GM19239 (cell line): Measurements from ENCODE around the gene RC3H1.
"Not testable (repeated sequence)": the region's sequence is repeated elsewhere in the genome, so short reads cannot be mapped to it uniquely, and the experiment has no call there.

Experiments
- DNase-seq: peaks from one replicate; pipeline ENCODE4 v3.0.0; 2011; ENCODE audit warnings: low spot score; ENCODE audit not compliant: insufficient read length
- FAIRE-seq: peaks from 2 replicates; lab custom pipeline; 2011; peaks lifted over from hg19 to GRCh38; lab: Jason Lieb, UNC

The RC3H1 gene, protein sequence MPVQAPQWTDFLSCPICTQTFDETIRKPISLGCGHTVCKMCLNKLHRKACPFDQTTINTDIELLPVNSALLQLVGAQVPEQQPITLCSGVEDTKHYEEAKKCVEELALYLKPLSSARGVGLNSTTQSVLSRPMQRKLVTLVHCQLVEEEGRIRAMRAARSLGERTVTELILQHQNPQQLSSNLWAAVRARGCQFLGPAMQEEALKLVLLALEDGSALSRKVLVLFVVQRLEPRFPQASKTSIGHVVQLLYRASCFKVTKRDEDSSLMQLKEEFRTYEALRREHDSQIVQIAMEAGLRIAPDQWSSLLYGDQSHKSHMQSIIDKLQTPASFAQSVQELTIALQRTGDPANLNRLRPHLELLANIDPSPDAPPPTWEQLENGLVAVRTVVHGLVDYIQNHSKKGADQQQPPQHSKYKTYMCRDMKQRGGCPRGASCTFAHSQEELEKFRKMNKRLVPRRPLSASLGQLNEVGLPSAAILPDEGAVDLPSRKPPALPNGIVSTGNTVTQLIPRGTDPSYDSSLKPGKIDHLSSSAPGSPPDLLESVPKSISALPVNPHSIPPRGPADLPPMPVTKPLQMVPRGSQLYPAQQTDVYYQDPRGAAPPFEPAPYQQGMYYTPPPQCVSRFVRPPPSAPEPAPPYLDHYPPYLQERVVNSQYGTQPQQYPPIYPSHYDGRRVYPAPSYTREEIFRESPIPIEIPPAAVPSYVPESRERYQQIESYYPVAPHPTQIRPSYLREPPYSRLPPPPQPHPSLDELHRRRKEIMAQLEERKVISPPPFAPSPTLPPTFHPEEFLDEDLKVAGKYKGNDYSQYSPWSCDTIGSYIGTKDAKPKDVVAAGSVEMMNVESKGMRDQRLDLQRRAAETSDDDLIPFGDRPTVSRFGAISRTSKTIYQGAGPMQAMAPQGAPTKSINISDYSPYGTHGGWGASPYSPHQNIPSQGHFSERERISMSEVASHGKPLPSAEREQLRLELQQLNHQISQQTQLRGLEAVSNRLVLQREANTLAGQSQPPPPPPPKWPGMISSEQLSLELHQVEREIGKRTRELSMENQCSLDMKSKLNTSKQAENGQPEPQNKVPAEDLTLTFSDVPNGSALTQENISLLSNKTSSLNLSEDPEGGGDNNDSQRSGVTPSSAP

DNA sequence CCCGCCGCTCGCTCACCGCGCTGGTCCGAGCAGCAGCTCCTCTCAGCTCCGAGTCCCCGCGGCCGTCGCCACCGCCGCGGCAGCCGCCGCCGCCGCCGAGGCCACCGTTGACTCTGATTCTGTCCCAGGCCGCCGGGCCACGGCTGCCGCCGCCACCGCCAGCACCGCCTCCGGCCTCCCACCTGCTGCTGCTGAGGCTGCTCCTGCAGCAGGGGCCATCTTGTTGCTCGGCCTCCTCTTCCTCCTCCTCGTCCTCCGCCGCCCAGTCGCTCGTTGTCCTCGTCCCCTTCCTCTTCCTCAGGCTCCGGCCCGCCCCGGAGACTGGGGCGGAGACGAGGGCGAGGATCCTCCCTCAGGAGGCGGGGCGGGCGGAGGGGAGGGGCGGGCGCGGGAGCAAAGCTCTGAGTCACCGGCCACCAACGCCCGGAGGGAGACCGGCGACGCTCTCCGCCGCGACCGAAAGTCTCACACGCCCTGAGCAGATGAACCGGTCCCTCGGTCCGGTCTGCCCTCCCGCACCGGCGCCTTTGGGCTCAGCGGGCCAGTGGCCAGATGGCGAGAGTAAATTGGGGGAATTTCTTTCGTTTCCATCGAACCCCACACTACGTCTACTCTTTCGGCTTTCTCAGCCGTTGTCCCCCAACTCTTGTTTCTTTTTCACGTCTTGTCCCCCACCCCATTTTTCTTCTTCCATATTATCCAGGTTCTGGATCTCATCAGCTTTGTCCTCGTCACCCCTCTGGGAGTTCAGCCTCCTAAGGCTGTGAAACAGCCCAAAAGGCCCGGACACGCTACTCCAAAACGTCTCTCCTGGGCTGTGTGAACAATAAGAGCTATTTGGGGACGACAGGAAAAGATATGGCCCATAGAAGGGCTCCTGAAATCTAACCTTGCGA is at the start of gene RC3H1:
Gene RC3H1 (minus strand): TSS at position 278 of the 896 bp plus-strand sequence. CDS start 29,372 bp downstream, outside the sequence.
- FAIRE-seq (peak; percentile 92), DNase-seq (peak; percentile 72)

DNA sequence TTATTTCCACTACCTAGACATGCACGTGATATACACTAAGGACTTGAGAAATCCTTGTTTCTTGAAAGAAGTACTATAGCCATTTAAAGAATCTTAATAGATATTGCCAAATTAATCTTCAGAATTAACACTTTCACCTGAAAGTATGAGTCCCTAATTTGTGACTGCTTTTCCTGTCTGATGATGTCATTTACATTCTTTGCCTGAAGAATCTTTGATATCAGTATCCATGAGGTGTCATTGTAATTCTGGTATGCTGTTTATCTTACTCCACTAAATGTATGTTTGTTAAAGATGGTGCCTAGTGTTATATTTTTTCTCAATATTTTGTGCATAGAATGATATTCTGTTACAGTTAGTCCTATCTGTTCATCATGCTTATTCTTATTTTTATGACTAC is 48.5 kb upstream of the RC3H1 start:
- FAIRE-seq (no peak), DNase-seq (no peak)

DNA sequence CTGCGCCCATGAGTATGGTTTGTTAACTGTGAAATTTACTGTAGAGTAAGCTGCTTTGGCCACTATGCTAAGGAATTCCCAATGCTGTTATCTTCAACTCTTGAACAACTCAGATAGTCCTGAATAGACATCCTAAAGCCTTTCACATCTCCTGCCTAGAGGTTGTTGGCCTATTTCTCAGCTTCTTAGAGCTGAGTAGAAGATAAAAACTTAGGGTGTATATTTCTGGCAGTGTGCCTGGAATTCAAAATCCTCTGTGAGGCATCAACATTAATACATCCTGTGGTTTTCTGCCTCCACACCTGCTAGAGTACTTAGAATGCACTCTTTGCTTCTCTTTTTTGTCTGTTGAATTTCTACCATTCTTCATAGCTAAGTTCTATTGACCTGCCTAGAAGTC is 45.8 kb upstream of the RC3H1 start:
- DNase-seq (no peak), FAIRE-seq (no peak)

DNA sequence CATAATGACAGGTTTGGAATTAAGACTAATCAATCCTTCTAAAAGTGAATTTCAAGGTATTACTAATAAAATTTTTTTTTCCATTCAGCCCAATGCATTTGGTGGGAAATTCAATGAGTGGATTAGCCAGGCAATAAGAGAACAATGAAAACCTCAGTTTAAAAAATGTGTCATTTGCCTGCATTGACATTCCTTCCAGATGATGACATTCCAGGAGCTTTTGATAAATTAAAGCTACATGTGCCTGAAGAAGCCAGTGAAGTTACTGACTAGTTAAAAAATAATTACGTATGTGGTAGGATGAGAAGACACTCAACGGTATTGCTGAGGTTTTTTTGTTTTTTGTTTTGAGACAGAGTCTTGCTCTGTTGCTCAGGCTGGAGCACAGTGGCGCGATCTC is 37.9 kb upstream of the RC3H1 start:
- FAIRE-seq, result no peak
- no peak for DNase-seq

DNA sequence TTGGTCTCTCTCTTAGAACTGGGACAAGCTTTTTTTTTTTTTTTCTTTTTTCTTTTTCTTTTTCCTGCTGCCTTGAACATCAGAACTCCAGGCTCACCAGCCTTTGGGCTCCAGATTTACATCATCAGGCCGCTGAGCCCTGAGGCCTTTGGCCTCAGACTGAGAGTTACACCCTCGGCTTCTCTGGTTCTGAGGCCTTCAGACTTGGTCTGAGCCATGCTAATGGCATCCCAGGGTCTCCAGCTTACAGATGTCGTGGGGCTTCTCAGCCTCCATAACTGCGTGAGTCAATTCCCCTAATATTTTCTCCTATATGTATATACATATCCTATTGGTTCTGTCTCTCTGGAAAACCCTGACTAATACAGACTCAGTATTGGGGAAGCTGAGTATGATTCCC is 36.5 kb upstream of the RC3H1 start:
- FAIRE-seq (no peak), DNase-seq (no peak)

DNA sequence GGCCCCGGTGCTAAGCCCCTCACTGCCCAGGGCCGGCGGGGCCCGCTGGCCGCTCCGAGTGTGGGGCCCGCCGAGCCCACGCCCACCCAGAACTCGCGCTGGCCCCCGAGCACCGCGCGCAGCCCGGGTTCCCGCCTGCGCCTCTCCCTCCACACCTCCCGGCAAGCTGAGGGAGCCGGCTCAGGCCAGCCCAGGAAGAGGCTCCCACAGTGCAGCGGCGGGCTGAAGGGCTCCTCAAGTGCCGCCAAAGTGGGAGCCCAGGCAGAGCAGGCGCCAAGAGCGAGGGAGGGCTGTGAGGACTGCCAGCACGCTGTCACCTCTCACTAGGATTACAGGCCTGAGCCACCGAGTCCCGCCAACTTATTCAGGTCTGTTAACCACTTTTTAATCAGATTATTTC is 34.5 kb upstream of the RC3H1 start:
- not testable (repeated sequence) for DNase-seq, FAIRE-seq

DNA sequence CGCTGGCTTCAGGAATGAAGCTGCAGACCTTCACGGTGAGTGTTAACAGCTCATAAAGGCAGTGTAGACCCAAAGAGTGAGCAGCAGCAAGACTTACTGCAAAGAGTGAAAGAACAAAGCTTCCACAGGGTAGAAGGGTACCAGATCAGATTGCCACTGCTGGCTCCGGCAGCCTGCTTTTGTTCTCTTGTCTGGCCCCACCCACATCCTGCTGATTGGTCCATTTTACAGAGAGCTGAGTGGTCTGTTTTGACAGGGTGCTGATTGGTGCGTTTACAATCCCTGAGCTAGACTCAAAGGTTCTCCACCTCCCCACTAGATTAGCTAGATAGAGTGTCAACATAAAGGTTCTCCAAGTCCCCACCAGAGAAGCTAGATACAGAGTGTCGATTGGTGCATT is 33.6 kb upstream of the RC3H1 start:
- FAIRE-seq, DNase-seq: not testable (repeated sequence)

DNA sequence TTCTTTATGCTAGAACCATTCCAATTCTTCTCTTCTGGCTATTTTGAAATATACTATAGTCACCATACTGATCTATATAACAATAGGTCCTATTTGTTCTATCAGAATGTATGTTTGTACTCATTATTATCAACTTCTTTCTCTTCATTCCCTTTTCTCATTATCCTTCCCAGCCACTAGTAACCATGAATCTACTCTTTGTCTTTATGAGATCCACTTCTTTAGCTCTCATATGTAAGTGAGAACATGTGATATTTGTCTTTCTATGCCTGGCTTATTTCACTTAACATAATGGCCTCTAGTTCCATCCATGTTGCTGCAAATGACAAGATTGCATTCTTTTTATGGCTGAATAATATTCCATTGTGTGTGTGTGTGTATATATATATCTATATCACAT is 31.7 kb upstream of the RC3H1 start:
- FAIRE-seq (no peak), DNase-seq (no peak)

DNA sequence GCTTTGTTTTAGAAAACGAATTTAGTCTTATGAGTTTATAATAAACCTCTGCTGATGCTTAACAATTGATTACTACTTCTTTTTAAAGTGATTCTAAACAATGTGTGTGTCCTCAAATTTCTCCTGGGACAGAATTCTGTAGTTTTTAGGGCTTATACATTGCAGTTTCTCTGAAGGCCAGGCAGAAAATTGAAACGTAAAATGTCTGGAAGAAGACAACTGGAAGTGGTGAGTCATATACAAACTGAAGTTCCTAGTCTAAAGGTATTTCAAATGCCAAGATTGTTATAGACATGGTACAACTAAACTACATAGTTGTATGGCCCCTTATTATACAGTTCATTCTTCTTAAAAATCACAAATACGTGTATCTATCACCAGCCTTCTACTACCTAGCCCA is 30.5 kb upstream of the RC3H1 start:
- DNase-seq (no peak), FAIRE-seq (no peak)

DNA sequence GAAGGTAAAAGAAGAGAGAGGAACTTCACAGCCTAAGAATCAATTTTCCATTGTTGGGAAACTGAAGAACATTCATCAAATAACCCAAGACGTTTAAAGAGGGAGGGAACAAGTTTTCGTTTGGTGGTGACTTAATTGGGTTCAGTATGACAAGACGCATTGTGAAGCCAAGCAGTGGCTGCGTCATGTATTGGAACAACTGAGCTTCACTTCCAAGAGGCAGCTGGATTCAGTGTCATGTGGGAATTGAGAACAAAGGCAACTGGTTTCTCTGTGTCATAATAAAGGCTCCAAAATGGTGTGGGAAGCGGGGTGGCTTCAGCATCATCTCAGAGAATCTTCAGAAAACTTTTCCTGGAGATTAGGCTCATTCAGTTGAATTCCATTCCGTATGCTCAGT is 29.8 kb upstream of the RC3H1 start:
- no peak for DNase-seq
- no peak for FAIRE-seq

DNA sequence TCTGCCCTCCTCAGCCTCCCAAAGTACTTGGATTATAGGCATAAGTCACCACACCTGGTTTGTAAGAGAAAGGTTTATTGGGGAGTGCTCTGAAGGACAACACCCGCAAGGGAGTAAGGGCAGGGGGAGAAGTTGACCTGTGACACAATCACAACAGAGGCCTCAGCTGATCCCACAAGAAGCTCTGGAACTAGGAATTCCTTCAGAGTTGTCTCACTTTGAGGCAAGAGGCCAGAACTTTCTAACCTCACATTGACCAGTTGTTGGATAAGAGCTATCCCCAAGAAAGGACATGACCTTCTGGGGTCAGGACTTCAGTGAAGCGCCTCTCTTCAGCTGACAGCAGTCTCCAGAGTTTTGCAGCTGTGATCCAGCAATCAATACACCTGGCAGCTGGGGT is 27.4 kb upstream of the RC3H1 start:
- FAIRE-seq (no peak), DNase-seq (no peak)

DNA sequence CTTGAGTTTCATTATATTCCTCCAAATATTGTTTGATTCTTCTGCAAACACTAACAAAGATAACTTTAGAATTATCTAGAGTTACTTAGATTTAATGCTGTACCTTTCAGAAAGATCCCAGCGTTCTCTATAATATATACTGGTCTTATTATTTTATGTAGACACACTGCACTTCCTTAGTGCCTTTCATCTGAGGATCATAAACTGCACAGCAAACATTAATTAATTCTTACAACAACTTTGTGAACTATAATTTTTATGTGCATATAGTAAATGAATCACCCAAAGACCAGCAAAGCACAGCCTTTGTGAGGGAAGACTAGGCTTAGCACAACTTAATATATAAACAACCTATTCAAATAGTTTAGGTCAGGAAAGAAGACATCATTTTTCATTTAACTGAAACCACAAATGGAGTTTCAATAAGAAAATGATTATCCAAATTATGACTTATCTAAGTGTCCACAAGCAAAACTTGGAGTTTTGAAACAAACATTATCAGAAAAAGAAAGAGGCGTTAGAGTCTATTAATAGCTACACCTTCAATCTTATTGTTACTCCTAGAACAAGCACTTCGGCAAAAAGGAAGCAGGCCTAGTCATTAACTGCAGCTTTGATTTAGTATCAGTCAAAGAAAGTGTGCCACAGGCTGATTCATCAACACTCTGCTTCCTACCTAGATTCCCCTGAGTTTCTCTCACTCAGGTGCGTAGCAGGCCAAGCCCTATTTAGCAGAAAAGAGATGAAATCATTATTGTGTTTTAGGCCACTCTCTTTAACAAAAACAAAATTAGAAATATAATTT is 22.5 kb upstream of the RC3H1 start:
- FAIRE-seq, result no peak
- no peak for DNase-seq

DNA sequence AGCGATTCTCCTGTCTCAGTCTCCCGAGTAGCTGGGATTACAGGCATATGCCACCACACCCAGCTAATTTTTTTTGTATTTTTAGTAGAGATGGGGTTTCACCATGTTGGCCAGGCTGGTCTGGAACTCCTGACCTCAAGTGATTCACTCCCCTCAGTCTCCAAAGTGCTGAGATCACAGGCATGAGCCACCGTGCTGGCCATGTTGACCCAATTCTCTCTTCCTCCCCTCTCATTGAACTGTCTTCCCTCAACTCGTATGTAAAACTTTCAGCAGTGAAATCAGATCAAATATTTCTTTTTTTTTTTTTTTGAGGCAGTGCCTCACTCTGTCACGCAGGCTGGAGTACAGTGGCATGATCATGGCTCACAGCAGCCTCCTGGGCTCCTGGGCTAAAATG is 20.4 kb upstream of the RC3H1 start:
- not testable (repeated sequence) for DNase-seq

DNA sequence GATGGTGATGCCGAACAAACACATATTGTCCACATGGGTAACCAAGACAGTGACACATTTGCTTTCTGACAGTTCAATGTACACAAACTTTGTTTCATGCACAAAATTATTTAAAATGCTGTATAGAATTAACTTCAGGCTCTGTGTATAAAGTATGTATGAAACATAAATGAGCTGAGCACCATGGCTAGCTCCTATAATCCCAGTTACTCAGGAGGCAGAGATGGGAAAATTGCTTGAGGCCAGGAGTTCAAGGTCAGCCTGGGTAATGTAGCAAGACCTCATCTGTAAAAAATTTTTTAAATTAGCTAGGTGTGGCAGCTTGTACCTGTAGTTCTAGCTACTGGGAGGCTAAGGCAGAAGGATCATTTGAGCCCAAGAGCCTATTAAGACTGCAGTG is 19.2 kb upstream of the RC3H1 start:
- no peak for DNase-seq
- no peak for FAIRE-seq

More for the DNA sequence above, 20.4 kb upstream of the RC3H1 start:
- FAIRE-seq, result not testable (repeated sequence)

DNA sequence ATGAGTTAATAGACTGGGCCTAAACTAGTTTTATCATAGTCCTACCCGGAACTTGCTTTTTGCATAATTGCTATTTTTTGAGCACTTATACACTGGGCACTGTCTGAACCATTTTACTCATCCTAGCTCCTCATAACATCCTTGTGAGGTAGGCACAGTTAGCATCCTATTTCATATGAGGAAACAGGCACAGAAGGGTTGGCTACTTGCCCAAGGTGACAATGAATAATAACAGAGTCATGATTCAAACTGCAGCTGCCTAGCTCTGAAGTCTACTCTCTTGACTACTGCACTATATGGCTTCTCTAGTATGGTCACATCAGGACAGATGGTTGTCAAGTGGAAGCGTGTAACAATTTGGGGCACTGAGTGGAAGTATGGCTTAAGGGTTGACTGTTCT is 18.2 kb upstream of the RC3H1 start:
- no peak for DNase-seq

DNA sequence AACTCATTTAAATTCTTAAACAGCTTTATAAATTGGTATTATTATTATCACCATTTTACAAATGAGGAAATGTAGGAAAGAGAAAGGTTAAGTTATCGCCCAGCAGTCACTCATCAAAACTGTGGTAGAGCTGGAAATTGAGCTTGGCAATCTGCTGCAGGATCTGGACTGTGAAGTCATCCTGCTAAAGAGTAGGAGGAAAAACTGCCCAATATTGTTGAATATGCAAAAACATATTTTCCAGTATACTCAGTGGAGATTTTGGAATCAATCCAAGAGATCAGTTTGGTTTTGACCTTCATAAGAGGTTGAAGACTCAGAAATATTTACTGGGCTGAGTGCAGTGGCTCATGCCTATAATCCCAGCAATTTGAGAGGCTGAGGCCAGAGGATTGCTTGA is 16.9 kb upstream of the RC3H1 start:
- DNase-seq (no peak), FAIRE-seq (no peak)

More for the DNA sequence above, 18.2 kb upstream of the RC3H1 start:
- no peak for FAIRE-seq

DNA sequence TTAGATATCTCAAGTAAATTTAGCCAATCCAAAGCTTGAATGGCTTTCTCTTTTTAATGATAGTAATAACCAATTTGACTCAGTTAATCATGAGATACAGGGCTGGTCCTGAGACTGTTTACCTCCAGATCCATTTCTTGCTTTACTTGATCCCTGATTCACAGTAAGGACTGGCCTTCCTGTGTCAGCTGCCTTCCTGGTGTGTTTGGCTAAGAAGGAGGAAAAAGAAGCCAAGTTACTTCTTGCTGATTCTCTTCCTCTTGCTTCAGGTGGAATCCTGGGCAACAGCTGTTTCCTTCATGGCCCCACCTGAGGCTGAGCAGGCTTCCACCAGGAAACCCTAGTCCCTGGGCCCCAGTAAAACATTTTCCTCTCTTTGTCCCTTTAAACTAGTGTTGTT is 14.6 kb upstream of the RC3H1 start:
- DNase-seq (no peak), FAIRE-seq (no peak)

DNA sequence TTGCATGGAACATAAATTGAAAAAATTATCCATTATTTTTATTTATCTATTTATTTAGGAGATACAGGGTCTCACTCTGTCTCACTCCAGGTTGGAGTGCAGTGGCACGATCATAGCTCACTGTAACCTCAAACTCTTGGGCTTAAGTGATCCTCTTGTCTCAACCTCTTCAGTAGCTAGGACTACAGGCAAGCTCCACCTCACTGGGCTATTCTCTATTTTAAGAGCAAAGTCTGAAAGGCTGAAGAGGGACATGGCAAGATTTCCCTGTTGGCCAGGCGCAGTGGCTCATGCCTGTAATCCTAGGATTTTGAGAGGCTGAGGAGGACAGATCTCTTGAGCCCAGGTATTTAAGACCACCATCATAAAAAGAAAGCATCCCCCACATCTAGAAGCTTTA is 14.0 kb upstream of the RC3H1 start:
- DNase-seq, result no peak

DNA sequence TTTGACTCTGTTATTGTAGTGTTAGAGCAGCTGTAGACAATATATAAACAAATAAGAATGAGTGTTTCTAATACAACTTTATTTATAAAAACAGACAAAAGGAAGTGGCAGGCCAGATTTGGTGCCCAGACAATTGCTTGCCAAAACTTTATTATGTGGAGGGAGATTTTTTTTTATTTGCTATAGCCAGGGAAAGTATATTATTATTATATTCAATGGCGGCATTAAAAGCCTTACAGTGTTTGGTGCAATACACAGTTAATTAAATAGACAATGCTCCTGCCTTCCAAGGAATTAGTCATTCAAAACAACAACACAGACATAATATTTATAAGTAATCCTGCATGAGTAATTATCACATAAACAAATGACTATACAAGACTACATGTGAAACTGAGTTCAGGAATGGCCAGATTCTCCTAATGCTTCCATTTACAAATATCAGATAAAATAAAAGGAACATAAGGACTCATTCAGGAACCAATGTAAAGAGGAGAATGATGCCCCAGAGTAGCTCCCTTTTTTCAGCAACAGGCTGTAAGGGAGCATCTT is 10.6 kb upstream of the RC3H1 start:
- no peak for DNase-seq
- no peak for FAIRE-seq

More for the DNA sequence above, 14.0 kb upstream of the RC3H1 start:
- no peak for FAIRE-seq
